GM21423 (cell line): ENCODE measurements around the gene RDH13.
"Not testable (repeated sequence)": the region's sequence is repeated elsewhere in the genome, so short reads cannot be mapped to it uniquely, and the experiment has no call there.

Source experiments
- ATAC-seq: cut with Tn5 transposase; IDR thresholded peaks from one replicate; pipeline ENCODE4 v1.9.1; 2021; ENCODE audit warnings: mild to moderate bottlenecking, moderate library complexity; ENCODE audit not compliant: unreplicated experiment

RDH13 gene

DNA sequence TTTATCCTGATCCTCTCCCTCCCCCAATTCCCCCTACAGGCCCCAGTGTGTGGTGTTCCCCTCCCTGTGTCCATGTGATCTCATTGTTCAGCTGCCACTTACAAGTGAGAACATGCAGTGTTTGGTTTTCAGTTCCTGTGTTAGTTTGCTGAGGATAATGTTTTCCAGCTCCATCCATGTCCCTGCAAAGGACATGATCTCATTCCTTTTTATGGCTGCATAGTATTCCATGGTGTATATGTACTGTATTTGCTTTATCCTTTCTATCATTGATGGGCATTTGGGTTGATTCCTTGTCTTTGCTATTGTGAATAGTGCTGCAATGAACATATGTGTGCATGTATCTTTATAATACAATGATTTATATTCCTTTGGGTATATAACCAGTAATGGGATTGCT, 42.6 kb downstream of the RDH13 start:
- not testable (repeated sequence) for ATAC-seq

DNA sequence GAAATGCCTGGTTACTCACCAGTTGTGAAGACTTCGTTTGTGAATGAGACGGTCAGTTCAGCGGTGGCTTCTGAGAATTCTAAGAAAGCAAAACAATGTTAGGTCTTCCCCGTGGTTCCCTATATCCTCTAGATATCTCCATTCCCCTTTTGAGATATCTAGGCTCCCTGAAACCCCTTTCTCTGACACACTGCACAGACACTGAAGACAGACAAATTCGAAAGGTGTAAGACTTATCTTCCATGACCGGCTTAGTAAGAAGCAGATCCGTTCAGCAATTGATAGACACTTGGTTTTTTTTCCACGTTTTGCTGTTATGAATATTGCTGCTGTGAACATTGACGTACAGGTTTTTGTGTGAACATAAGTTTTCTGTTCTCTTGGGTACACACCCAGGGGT, 44.3 kb downstream of the RDH13 start:
- ATAC-seq = no peak

- ATAC-seq = no peak
Observed at GRCh38 chr19:55018216-55018615, 44.7 kb downstream of the RDH13 start.

- ATAC-seq = no peak
Observed at GRCh38 chr19:55016017-55016416, 46.9 kb downstream of the RDH13 start.

GRCh38 chr19:55015126-55015525, 47.8 kb downstream of the RDH13 start:
- no peak for ATAC-seq

GRCh38 chr19:55014714-55015113, 48.2 kb downstream of the RDH13 start:
- ATAC-seq = no peak

GRCh38 chr19:55013596-55013995, 49.4 kb downstream of the RDH13 start:
- ATAC-seq = no peak

- no peak for ATAC-seq
Observed at GRCh38 chr19:55012306-55012705, 50.6 kb downstream of the RDH13 start.

GRCh38 chr19:55010561-55010960, 52.4 kb downstream of the RDH13 start:
- ATAC-seq = not testable (repeated sequence)

- ATAC-seq = not testable (repeated sequence)
Observed at GRCh38 chr19:55008781-55009180, 54.2 kb downstream of the RDH13 start.

DNA sequence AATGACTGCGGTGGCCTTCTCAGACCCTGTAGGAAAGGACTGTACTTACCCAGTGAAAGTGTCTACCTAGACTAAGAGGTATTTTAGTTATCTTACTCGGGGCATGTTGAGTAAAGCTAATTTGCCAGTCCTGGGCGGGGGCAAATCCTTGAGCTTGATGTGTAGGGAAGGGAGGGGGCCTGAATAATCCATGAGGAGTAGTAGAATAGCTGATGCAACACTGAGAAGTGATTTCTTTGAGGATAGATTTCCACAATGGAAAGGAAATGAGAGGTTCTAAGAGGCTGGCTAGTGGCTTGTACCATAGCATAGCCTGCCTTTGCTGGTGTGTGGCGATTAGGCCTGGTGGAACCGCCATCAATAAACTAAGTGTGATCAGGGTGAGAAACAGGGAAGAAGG, 54.8 kb downstream of the RDH13 start:
- not testable (repeated sequence) for ATAC-seq

GRCh38 chr19:55007537-55007936, 55.4 kb downstream of the RDH13 start:
- ATAC-seq = not testable (repeated sequence)

DNA sequence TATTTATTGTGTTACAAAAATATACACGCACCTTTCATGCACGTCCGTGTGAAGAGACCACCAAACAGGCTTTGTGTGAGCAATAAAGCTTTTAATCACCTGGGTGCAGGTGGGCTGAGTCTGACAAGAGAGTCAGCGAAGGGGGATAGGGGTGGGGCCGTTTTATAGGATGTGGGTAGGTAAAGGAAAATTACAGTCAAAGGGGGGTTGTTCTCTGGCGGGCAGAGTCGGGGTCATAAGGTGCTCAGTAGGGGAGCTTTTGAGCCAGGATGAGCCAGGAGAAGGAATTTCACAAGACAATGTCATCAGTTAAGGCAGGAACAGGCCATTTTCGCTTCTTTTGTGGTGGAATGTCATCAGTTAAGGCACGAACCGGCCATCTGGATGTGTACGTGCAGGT, 56.2 kb downstream of the RDH13 start:
- ATAC-seq = not testable (repeated sequence)

DNA sequence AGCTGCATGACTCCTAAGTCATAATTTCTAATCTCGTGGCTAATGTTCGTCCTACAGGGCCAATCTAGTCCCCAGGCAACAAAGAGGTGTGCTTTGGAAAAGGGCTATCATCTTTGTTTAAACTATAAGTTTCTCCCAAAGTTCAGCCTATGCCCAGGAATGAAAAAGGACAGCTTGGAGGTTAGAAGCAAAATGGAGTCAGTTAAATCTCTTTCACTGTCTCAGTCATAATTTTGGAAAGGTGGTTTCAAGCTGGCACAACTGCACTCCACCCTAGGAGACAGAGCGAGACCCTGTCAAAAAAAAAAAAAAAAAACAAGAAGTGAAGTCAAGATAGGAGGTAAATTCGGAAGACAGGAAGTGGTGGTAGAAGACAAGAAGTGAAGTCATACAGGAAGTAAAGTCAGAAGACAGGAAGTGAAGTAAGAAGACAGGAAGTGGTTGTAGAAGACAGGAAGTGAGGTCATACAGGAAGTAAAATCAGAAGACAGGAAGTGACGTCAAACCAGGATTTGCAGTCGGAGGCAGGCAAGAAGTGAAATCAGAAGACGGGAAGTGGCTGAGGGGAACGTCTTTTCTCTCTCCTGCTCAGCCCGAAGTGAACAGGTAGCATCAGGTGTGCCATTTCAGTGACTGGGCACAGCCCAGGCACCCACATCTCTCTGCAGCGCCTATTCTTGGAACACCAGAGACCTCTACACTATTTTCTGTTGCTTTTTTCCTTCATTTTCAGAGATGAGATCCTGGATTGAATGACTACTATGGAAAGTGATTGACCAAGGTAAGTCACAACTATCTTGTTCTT, 57.1 kb downstream of the RDH13 start:
- ATAC-seq = no peak

- ATAC-seq = no peak
Observed at GRCh38 chr19:55000761-55001160, 62.2 kb downstream of the RDH13 start.

- not testable (repeated sequence) for ATAC-seq
Observed at GRCh38 chr19:54998751-54999239, 64.2 kb downstream of the RDH13 start.

- ATAC-seq = no peak
Observed at GRCh38 chr19:54995561-54995960, 67.4 kb downstream of the RDH13 start.
